HEK293 (cell line): ENCODE data around the gene GPR160.

Experiments
- CTCF ChIA-PET: fragments of 350-600 bp; formaldehyde crosslinking; extraction: SDS; loops from one replicate; lab custom pipeline; 2021; ENCODE audit warnings: antibody characterized with exemption; lab: Yijun Ruan, JAX
- POLR2A ChIA-PET: fragments of 300-600 bp; formaldehyde crosslinking; extraction: SDS; loops from one replicate; lab custom pipeline; 2020; ENCODE audit warnings: antibody characterized with exemption, inconsistent platforms; lab: Yijun Ruan, JAX
- H3K27ac ChIP-seq: fragments of 200-500 bp; sonication (Bioruptor generic); 2 replicates; pipeline ENCODE4 v1.5.1; 2014; ENCODE audit warnings: low read depth, low read length, control low read depth, inconsistent platforms; ENCODE audit errors: extremely low read depth
- H3K36me3 ChIP-seq, 2 experiments: fragments of 200-500 bp in 1 of 2; sonication (Bioruptor generic) in 1 of 2; 1 replicate in 1 of 2; 2 replicates in 1 of 2; pipeline ENCODE4 v1.5.1; 2014 to 2017; ENCODE audit warnings: inconsistent platforms in 2 of 2, low read length in 2 of 2; ENCODE audit not compliant: control insufficient read depth in 2 of 2, insufficient read depth in 1 of 2
- H3K4me1 ChIP-seq: fragments of 200-500 bp; sonication (Bioruptor generic); 2 replicates; pipeline ENCODE4 v1.5.1; 2014; ENCODE audit warnings: mild to moderate bottlenecking, low read length, inconsistent platforms; ENCODE audit not compliant: control insufficient read depth, insufficient read depth
- H3K4me3 ChIP-seq: 2 replicates; pipeline ENCODE4 v1.5.1; 2011; ENCODE audit warnings: low read depth, mild to moderate bottlenecking, control low read depth, low read length, moderate library complexity
- H3K9me3 ChIP-seq: fragments of 200-500 bp; sonication (Bioruptor generic); 2 replicates; pipeline ENCODE4 v1.5.1; 2014; ENCODE audit warnings: low read depth, low read length, inconsistent platforms; ENCODE audit not compliant: control insufficient read depth, insufficient read depth
- ELK4 ChIP-seq: IDR thresholded peaks from 2 replicates; pipeline ENCODE4 v1.6.1; 2011; ENCODE audit warnings: mild to moderate bottlenecking, low read depth, low read length, borderline replicate concordance
- HOXA7 ChIP-seq: sonication (generic); formaldehyde crosslinking; IDR thresholded peaks from 2 replicates; pipeline ENCODE4 v1.8.1; 2022; ENCODE audit warnings: missing genetic modification reagents, borderline replicate concordance
- KLF17 ChIP-seq: fragments of 450-650 bp; formaldehyde crosslinking; IDR thresholded peaks from 2 replicates; pipeline ENCODE4 v1.5.1; 2016; ENCODE audit warnings: missing biosample characterization, missing genetic modification characterization
- MEIS1 ChIP-seq: sonication (generic); formaldehyde crosslinking; IDR thresholded peaks from 2 replicates; pipeline ENCODE4 v1.8.1; 2022; ENCODE audit warnings: missing genetic modification reagents, mild to moderate bottlenecking, borderline replicate concordance
- OVOL3 ChIP-seq: fragments of 450-650 bp; formaldehyde crosslinking; IDR thresholded peaks from 2 replicates; pipeline ENCODE4 v1.5.1; 2016; ENCODE audit warnings: missing biosample characterization, missing genetic modification characterization
- SP7 ChIP-seq: fragments of 450-650 bp; formaldehyde crosslinking; IDR thresholded peaks from 2 replicates; pipeline ENCODE4 v1.5.1; 2016; ENCODE audit warnings: missing biosample characterization, missing genetic modification characterization
- ZNF175 ChIP-seq: fragments of 450-650 bp; formaldehyde crosslinking; IDR thresholded peaks from 2 replicates; pipeline ENCODE4 v1.5.1; 2016; ENCODE audit warnings: missing biosample characterization, missing genetic modification characterization
- ZNF221 ChIP-seq: fragments of 450-650 bp; formaldehyde crosslinking; IDR thresholded peaks from 2 replicates; pipeline ENCODE4 v1.5.1; 2017; ENCODE audit warnings: missing biosample characterization, missing genetic modification characterization, borderline replicate concordance
- ZNF391 ChIP-seq: fragments of 450-650 bp; formaldehyde crosslinking; IDR thresholded peaks from 2 replicates; pipeline ENCODE4 v1.5.1; 2016; ENCODE audit warnings: low read depth, missing biosample characterization, missing genetic modification characterization, borderline replicate concordance
- ZNF423 ChIP-seq: fragments of 450-650 bp; formaldehyde crosslinking; IDR thresholded peaks from 2 replicates; pipeline ENCODE4 v1.5.1; 2016; ENCODE audit warnings: missing biosample characterization, missing genetic modification characterization
- ZNF701 ChIP-seq: fragments of 450-650 bp; formaldehyde crosslinking; IDR thresholded peaks from 2 replicates; pipeline ENCODE4 v1.5.1; 2016; ENCODE audit warnings: missing biosample characterization, missing genetic modification characterization
- ZNF707 ChIP-seq: fragments of 450-650 bp; formaldehyde crosslinking; IDR thresholded peaks from 2 replicates; pipeline ENCODE4 v1.5.1; 2016; ENCODE audit warnings: missing biosample characterization, missing genetic modification characterization
- ZNF76 ChIP-seq: fragments of 450-650 bp; formaldehyde crosslinking; IDR thresholded peaks from 2 replicates; pipeline ENCODE4; 2016; ENCODE audit warnings: low read depth, missing biosample characterization, missing genetic modification characterization, borderline replicate concordance
- ZNF768 ChIP-seq: fragments of 450-650 bp; formaldehyde crosslinking; IDR thresholded peaks from 2 replicates; pipeline ENCODE4 v1.5.1; 2018; ENCODE audit warnings: missing biosample characterization, mild to moderate bottlenecking, missing genetic modification characterization
- ZNF776 ChIP-seq: fragments of 450-650 bp; formaldehyde crosslinking; IDR thresholded peaks from 2 replicates; pipeline ENCODE4 v1.5.0; 2017; ENCODE audit warnings: missing biosample characterization, missing genetic modification characterization, borderline replicate concordance
- TF ChIP-seq, protein P1 (sequence below): fragments of 450-650 bp; formaldehyde crosslinking; IDR thresholded peaks from 2 replicates; pipeline ENCODE4 v1.5.1; 2016; ENCODE audit warnings: missing biosample characterization, missing genetic modification characterization
- TF ChIP-seq, protein P2 (sequence below): fragments of 450-650 bp; formaldehyde crosslinking; IDR thresholded peaks from 2 replicates; pipeline ENCODE4 v1.5.1; 2016; ENCODE audit warnings: missing biosample characterization, missing genetic modification characterization
- TF ChIP-seq, protein P3 (sequence below): fragments of 450-650 bp; formaldehyde crosslinking; IDR thresholded peaks from 2 replicates; pipeline ENCODE4 v1.5.1; 2016; ENCODE audit warnings: missing biosample characterization, missing genetic modification characterization, borderline replicate concordance
- TF ChIP-seq, protein P4 (sequence below): fragments of 450-650 bp; formaldehyde crosslinking; IDR thresholded peaks from 2 replicates; pipeline ENCODE4 v1.5.1; 2017; ENCODE audit warnings: missing biosample characterization, missing genetic modification characterization
- TF ChIP-seq, protein P5 (sequence below): fragments of 450-650 bp; formaldehyde crosslinking; IDR thresholded peaks from 2 replicates; pipeline ENCODE4 v1.5.1; 2017; ENCODE audit warnings: missing biosample characterization, missing genetic modification characterization

GPR160 gene

DNA sequence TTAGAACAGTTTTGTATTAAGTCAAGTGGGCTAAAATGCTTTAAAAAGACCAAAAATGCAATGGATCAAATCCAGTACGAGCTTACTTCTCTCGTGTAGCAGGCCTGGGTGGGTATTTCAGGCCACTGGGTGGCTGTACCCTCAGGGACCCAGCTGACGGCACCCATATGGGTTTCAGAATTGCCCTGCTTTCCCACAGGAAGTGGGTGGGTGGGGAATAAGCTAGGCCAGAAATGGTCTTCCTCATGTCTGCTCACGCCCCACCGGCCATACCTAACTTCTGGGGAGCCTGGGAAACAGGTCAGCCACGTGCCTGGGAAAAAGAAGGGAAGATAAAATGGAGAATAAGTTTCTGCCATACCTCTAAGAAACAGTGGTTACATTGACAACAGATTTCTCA, 20.3 kb downstream of the GPR160 start (continued):
- TF ChIP-seq, protein P1, sequence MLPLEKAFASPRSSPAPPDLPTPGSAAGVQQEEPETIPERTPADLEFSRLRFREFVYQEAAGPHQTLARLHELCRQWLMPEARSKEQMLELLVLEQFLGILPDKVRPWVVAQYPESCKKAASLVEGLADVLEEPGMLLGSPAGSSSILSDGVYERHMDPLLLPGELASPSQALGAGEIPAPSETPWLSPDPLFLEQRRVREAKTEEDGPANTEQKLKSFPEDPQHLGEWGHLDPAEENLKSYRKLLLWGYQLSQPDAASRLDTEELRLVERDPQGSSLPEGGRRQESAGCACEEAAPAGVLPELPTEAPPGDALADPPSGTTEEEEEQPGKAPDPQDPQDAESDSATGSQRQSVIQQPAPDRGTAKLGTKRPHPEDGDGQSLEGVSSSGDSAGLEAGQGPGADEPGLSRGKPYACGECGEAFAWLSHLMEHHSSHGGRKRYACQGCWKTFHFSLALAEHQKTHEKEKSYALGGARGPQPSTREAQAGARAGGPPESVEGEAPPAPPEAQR (tag by site-specific recombination): no peak
- no peak for TF ChIP-seq SP7 (tag by site-specific recombination)

DNA sequence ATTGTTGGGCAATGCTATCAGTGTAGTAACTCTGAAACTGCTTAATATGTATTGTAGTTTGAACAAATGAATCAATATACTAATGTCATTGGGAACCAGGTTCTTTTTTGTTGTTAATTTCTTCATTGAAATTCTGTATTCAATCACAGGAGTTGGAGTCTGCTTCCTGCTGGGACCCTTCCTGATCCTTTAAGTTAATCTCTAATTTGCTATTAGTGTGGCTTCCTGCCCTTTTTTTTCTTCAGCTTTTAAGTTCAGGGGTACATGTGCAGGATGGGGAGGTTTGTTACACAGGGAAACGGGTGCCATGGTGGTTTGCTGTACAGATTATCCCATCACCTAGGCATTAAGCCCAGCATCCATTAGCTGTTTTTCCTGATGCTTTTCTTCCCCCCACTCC, 21.7 kb downstream of the GPR160 start:
- TF ChIP-seq OVOL3 (no peak), HOXA7 (no peak), ZNF221 (tag by site-specific recombination) (no peak), ZNF707 (tag by site-specific recombination) (no peak), ZNF701 (tag by site-specific recombination) (no peak), ZNF175 (tag by site-specific recombination) (no peak), ZNF776 (tag by site-specific recombination) (no peak), ZNF391 (tag by site-specific recombination) (no peak), ZNF76 (tag by site-specific recombination) (no peak), ZNF423 (tag by site-specific recombination) (no peak), KLF17 (tag by site-specific recombination) (no peak), ZNF768 (tag by site-specific recombination) (no peak), ELK4 (no peak), MEIS1 (CRISPR knock-in tag) (no peak)
- TF ChIP-seq, protein P2, sequence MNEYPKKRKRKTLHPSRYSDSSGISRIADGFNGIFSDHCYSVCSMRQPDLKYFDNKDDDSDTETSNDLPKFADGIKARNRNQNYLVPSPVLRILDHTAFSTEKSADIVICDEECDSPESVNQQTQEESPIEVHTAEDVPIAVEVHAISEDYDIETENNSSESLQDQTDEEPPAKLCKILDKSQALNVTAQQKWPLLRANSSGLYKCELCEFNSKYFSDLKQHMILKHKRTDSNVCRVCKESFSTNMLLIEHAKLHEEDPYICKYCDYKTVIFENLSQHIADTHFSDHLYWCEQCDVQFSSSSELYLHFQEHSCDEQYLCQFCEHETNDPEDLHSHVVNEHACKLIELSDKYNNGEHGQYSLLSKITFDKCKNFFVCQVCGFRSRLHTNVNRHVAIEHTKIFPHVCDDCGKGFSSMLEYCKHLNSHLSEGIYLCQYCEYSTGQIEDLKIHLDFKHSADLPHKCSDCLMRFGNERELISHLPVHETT (tag by site-specific recombination): no peak
- TF ChIP-seq, protein P3, sequence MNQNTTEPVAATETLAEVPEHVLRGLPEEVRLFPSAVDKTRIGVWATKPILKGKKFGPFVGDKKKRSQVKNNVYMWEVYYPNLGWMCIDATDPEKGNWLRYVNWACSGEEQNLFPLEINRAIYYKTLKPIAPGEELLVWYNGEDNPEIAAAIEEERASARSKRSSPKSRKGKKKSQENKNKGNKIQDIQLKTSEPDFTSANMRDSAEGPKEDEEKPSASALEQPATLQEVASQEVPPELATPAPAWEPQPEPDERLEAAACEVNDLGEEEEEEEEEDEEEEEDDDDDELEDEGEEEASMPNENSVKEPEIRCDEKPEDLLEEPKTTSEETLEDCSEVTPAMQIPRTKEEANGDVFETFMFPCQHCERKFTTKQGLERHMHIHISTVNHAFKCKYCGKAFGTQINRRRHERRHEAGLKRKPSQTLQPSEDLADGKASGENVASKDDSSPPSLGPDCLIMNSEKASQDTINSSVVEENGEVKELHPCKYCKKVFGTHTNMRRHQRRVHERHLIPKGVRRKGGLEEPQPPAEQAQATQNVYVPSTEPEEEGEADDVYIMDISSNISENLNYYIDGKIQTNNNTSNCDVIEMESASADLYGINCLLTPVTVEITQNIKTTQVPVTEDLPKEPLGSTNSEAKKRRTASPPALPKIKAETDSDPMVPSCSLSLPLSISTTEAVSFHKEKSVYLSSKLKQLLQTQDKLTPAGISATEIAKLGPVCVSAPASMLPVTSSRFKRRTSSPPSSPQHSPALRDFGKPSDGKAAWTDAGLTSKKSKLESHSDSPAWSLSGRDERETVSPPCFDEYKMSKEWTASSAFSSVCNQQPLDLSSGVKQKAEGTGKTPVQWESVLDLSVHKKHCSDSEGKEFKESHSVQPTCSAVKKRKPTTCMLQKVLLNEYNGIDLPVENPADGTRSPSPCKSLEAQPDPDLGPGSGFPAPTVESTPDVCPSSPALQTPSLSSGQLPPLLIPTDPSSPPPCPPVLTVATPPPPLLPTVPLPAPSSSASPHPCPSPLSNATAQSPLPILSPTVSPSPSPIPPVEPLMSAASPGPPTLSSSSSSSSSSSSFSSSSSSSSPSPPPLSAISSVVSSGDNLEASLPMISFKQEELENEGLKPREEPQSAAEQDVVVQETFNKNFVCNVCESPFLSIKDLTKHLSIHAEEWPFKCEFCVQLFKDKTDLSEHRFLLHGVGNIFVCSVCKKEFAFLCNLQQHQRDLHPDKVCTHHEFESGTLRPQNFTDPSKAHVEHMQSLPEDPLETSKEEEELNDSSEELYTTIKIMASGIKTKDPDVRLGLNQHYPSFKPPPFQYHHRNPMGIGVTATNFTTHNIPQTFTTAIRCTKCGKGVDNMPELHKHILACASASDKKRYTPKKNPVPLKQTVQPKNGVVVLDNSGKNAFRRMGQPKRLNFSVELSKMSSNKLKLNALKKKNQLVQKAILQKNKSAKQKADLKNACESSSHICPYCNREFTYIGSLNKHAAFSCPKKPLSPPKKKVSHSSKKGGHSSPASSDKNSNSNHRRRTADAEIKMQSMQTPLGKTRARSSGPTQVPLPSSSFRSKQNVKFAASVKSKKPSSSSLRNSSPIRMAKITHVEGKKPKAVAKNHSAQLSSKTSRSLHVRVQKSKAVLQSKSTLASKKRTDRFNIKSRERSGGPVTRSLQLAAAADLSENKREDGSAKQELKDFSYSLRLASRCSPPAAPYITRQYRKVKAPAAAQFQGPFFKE (tag by site-specific recombination): no peak
- TF ChIP-seq, protein P4, sequence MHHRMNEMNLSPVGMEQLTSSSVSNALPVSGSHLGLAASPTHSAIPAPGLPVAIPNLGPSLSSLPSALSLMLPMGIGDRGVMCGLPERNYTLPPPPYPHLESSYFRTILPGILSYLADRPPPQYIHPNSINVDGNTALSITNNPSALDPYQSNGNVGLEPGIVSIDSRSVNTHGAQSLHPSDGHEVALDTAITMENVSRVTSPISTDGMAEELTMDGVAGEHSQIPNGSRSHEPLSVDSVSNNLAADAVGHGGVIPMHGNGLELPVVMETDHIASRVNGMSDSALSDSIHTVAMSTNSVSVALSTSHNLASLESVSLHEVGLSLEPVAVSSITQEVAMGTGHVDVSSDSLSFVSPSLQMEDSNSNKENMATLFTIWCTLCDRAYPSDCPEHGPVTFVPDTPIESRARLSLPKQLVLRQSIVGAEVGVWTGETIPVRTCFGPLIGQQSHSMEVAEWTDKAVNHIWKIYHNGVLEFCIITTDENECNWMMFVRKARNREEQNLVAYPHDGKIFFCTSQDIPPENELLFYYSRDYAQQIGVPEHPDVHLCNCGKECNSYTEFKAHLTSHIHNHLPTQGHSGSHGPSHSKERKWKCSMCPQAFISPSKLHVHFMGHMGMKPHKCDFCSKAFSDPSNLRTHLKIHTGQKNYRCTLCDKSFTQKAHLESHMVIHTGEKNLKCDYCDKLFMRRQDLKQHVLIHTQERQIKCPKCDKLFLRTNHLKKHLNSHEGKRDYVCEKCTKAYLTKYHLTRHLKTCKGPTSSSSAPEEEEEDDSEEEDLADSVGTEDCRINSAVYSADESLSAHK (tag by site-specific recombination): no peak
- TF ChIP-seq, protein P5, sequence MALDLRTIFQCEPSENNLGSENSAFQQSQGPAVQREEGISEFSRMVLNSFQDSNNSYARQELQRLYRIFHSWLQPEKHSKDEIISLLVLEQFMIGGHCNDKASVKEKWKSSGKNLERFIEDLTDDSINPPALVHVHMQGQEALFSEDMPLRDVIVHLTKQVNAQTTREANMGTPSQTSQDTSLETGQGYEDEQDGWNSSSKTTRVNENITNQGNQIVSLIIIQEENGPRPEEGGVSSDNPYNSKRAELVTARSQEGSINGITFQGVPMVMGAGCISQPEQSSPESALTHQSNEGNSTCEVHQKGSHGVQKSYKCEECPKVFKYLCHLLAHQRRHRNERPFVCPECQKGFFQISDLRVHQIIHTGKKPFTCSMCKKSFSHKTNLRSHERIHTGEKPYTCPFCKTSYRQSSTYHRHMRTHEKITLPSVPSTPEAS (tag by site-specific recombination): no peak
- no peaks in the 10 kb centered on the region for H3K9me3 ChIP-seq
- H3K4me3 ChIP-seq: no peak overlapping the region
- no peaks in the 10 kb centered on the region for H3K4me1 ChIP-seq
- POLR2A ChIA-PET: no interaction called here
- H3K36me3 ChIP-seq: no peaks in the 10 kb centered on the region
- no peak overlapping the region for H3K27ac ChIP-seq
- CTCF ChIA-PET: no interaction called here
